Stimulated activated CD8-positive, alpha-beta memory T cell treated with anti-CD3 and anti-CD28 coated beads, Interleukin-15, amount 100 ng/mL, for 48 hours (primary cell): ENCODE data around the gene HTR6.

ENCODE experiments used
- DNase-seq, 2 donors: peaks; one replicate each; pipeline ENCODE4 v3.0.0-alpha.2; 2020; ENCODE audit warnings: low read depth in 2 of 2

HTR6 gene

DNA sequence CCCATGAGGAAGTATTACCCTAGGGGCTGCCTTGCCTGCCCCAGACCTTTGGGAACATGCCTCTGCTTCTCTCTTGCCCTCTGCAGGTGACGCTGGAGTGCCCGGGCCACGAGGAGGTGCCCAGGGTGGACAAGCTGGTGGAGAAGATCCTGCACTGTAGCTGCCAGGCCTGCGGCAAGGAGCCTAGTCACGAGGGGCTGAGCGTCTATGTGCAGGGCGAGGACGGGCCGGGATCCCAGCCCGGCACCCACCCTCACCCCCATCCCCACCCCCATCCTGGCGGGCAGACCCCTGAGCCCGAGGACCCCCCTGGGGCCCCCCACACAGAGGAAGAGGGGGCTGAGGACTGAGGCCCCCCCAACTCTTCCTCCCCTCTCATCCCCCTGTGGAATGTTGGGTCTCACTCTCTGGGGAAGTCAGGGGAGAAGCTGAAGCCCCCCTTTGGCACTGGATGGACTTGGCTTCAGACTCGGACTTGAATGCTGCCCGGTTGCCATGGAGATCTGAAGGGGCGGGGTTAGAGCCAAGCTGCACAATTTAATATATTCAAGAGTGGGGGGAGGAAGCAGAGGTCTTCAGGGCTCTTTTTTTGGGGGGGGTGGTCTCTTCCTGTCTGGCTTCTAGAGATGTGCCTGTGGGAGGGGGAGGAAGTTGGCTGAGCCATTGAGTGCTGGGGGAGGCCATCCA, 7.8 kb upstream of the HTR6 start:
- DNase-seq: no peak

DNA sequence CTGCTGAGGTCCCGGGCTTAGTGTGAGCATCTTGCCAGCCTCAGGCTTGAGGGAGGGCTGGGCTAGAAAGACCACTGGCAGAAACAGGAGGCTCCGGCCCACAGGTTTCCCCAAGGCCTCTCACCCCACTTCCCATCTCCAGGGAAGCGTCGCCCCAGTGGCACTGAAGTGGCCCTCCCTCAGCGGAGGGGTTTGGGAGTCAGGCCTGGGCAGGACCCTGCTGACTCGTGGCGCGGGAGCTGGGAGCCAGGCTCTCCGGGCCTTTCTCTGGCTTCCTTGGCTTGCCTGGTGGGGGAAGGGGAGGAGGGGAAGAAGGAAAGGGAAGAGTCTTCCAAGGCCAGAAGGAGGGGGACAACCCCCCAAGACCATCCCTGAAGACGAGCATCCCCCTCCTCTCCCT, 7.2 kb upstream of the HTR6 start:
- no peak for DNase-seq

DNA sequence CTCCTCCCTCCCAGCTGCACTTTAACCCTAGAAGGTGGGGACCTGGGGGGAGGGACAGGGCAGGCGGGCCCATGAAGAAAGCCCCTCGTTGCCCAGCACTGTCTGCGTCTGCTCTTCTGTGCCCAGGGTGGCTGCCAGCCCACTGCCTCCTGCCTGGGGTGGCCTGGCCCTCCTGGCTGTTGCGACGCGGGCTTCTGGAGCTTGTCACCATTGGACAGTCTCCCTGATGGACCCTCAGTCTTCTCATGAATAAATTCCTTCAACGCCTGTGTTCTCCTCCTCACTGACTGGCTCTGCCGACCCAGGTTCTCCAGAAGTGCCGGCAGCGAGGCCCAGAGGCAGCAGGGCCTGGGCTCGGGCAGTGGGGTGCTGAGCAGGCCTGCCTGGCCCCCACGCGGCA, 6.5 kb upstream of the HTR6 start:
- DNase-seq: no peak

DNA sequence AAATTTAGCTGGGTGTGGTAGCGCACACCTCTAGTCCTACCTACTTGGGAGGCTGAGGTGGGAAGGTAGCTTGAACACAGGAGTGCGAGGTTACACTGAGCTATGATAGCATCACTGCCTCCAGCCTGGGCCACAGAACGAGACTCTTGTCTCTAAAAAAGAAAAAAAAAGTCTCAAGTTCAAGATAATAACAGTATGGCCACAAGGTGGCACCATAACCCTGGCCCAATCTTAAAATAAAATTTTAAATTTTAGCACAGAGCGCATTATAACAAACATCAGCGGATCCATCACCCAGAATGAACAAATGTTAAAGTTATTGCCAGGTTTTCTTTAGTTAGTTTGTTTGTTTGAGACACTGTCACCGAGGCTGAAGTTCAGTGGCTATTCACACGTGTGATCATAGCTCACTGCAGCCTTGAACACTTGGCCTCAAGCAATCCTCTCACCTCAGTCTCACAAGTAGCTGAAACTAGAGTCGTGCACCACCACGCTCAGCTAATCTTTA, 2.9 kb upstream of the HTR6 start:
- no peak for DNase-seq

DNA sequence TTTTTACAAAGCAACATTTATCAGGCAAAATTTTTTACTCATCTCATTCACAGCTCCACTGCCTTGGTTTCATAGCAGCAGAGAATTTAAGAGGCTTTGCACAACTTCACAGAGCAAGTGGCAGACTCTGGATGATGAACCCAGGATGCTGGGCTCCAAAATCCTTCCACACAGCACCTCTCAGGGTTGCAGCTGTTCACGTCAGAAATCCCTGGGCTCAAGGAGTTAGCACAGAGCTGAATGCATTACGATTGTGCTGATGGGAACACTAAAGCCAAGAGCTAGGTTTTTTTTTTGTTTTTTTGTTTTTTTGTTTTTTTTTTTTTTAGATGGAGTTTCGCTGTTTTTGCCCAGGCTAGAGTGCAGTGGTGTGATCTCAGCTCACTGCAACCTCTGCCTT, 2.4 kb upstream of the HTR6 start:
- no peak for DNase-seq

DNA sequence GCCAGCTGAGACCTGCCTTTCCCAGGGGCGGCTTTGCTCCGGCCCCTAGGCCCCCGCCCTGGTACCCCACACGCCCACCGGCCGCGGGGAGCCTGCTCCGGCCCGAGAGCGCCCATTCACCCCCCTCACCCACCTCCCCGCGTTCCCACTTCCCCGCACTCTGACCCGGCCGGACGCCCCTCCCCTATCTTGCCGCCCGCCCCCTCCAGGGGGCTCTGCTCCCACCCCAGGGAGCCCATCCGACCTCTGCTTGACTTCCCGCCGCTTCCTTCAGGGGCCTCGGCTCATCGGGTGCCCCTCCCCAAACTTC, 466 bp downstream of the HTR6 start:
- DNase-seq: no peak

DNA sequence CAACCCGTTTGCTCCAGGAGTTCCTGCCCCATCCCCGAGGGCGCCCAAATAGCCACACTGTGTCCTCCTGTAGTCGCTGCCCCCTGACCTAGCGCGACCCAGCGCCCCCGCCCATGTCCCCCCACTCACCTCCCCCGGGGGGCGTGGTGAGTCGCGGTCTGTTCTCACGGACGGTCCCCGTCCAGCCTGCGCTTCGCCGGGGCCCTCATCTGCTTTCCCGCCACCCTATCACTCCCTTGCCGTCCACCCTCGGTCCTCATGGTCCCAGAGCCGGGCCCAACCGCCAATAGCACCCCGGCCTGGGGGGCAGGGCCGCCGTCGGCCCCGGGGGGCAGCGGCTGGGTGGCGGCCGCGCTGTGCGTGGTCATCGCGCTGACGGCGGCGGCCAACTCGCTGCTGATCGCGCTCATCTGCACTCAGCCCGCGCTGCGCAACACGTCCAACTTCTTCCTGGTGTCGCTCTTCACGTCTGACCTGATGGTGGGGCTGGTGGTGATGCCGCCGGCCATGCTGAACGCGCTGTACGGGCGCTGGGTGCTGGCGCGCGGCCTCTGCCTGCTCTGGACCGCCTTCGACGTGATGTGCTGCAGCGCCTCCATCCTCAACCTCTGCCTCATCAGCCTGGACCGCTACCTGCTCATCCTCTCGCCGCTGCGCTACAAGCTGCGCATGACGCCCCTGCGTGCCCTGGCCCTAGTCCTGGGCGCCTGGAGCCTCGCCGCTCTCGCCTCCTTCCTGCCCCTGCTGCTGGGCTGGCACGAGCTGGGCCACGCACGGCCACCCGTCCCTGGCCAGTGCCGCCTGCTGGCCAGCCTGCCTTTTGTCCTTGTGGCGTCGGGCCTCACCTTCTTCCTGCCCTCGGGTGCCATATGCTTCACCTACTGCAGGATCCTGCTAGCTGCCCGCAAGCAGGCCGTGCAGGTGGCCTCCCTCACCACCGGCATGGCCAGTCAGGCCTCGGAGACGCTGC, 1.1 kb downstream of the HTR6 start:
- DNase-seq: no peak

DNA sequence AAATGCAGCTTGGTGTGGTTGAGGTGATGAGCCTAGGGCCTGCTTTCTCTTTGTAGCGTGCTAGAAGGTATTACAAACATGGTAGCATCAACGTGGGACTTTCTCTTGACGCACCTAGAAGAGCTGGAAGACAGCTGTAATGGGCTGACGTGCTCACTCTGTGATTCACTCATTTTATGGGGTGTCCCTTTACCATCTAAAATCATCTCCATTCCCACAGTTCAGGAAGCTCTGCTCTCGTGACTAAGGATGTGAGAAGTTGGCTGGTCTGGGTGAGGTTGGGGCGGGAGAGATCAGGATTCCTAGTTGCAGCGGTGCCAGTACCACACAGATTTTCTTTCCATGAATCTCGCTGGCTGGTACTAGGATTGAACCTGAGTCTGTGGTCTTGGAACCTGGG, 4.2 kb downstream of the HTR6 start:
- no peak for DNase-seq

DNA sequence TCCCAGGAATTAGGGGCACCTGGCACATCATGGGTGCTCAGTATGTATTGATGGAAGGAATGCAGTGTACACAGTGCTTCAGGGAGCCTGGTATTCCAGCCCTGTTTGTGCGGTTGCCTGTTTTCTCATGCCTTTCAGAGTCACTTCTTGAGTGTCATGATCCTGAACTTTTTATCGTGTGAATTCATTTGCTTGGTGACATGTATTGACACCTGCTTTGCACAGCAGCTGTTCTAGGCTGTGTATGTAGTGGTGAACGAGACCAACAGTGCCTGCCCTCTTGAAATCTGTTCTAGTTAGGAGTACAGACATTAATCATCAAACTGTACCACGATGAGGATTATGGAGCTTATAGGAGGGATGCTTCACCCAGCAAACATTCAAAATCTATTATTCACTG, 6.1 kb downstream of the HTR6 start:
- no peak for DNase-seq

DNA sequence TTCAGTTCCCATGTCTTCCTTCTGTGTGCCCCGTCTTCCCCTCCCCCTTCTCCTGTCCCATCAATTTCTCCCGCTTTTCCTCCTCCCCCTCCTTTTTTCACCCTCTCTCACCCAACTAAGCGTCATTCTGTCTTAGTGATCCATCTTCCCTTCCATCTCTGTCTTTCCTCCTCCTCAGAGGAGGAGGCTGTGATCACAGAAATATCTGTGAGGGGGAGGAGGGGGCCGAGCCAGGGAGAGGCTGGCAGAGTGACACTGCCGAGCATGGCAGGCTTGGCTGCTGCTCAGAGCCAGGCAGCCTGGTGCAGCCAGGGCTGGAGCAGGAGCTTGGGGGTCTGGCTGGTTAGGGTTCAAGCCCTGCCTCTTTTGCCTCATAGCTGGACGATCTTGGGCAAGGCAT, 7.6 kb downstream of the HTR6 start:
- no peak for DNase-seq

DNA sequence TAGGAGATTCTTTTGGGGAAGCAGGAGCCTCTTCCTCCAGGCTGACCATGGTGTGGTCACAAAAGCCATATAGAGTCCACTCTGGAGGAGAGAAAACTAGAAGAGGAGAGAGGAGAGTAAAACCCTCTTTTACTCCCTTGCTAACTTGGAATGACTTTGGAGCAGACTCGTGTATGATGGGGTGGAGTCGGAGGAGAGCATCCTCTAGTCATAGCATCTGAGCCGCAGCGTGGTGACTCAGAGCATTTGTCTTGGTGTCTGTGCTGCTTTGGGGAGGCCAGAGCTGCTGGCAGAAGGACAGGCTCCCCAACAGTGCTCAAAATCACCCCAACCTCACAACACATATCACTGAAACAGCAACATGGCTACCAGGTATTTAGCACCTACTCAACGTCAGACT, 11.1 kb downstream of the HTR6 start:
- no peak for DNase-seq

DNA sequence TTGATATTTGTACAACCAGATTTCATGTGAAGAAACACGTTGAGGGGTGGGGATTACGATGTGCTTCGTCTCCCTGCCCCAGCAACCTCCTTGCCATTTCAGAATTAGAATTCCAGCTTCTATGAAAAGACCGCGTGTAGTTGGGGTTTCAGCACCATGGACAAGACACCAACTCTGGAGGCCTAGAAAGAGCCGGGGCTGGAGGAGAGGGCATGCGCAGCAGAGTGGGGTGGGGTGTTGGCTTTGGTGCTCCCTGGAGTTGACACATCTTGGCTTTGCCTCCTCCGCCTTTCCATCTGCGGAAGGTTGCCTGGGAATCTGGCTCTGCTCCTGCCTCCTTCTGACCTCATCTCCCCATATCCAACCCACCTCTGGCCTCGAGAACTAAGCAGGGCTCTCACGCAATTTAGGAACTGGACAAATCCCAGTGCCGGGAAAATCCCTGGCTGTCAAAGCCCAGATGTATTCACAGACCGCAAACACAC, 11.8 kb downstream of the HTR6 start:
- no peak for DNase-seq

DNA sequence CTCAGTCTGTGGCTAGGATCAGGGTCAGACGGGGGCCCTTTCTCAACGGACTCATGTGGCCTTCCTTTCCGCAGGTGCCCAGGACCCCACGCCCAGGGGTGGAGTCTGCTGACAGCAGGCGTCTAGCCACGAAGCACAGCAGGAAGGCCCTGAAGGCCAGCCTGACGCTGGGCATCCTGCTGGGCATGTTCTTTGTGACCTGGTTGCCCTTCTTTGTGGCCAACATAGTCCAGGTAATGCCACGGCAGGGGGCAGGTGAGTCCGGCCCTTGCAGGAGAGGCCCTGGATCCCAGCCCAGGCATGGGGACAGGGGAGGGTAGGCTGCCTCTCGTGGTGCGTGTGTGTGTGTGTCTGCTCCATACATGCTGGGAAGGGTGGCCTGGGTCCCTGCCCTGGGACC, 13.8 kb downstream of the HTR6 start:
- no peak for DNase-seq

DNA sequence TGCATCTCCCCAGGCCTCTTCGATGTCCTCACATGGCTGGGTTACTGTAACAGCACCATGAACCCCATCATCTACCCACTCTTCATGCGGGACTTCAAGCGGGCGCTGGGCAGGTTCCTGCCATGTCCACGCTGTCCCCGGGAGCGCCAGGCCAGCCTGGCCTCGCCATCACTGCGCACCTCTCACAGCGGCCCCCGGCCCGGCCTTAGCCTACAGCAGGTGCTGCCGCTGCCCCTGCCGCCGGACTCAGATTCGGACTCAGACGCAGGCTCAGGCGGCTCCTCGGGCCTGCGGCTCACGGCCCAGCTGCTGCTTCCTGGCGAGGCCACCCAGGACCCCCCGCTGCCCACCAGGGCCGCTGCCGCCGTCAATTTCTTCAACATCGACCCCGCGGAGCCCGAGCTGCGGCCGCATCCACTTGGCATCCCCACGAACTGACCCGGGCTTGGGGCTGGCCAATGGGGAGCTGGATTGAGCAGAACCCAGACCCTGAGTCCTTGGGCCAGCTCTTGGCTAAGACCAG, 14.3 kb downstream of the HTR6 start:
- DNase-seq: no peak

DNA sequence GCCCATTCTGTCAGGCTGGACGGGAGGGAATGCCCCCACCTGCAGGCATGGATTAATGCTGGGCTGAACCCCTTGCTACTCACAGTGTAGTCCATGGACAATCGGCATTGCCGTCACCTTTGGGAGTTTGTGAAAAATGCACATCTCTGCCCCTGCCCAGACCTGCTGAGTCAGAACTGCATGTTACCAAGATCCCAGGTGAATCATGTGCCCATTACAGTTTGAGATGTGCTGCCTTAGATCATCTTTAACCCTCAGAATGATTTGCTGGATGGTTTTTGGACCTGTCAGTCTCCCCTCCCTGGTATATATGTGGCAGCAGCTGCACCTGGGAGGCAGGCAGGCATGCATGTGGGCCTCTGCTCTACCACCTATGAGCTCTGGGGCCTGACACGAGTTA, 15.0 kb downstream of the HTR6 start:
- DNase-seq: no peak

DNA sequence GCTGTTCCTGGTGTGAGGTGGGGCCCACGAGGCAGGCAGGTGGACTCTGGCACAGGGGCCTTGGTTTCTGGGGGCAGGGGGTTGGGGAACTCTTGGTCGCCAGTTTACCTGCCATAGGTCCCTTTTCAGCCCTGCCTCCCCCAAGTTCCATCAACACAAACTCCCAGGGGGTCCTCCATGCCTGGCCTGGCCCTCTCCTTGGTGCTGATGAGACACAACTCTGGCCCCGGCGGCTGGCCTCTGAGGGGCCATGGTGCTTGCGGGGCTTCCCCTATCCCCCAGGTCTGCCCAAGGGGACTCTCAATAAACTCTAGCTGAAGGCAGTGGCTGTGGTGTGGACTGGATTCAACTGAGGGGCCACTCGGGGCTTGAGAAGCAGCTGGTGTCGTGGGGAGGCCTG, 16.0 kb downstream of the HTR6 start:
- DNase-seq: no peak

DNA sequence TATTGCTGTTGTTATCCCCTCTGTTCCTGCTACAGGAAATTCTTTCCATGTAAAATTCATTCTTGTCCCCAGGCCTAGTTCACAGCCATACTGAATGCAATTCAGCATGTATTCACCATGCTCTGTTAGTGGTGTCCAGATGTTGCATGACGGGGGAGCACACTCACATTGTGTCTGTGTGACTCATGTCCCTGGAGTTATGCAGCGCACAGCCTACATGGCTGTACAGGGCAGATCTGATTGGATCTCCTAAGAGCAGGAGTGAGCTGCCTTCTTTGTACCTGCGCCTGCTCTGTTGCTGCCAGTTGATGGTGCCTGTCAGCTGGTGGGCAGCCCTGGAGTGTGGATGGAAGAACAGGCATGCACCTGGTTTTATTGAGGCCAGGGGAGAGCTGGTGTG, 17.6 kb downstream of the HTR6 start:
- no peak for DNase-seq

DNA sequence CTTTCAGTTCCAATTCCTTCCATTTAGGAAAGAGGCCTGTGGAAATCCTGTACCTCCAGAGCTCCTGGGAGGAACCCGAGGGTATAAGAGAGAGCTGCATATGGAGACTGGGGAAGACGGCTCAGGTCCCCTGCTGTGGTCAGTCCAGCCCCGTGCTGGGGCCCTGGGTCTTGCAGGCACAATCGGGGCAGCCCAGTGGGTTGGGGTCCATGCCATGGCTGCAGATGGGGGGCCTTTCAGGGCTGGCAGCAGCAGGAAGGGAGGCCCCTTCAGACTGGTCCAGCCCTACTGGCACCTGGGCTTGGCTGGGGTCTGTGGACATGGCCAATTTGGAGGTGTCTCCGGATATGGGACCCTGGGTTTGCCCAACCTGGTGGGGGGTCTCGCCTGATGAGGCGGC, 18.2 kb downstream of the HTR6 start:
- no peak for DNase-seq

DNA sequence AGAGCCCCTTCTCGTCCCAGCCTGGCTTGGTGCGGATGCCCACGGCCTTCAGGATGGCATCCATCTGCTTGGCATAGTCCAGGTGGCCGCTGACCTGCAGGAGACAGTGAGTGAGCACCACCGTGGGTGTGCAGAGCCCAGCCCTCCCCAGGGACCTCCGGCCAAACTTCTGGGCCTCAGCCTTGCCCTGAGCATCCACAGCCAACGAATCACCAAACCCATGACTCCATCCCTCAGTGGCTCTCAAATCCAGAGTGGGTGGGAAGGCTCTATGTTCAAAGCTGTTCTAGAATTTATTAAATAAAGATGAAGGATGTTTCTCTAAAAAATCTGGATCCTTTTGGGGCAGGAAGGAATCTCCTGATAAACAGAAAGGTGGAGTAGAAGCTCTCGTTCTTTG, 18.7 kb downstream of the HTR6 start:
- DNase-seq: no peak

DNA sequence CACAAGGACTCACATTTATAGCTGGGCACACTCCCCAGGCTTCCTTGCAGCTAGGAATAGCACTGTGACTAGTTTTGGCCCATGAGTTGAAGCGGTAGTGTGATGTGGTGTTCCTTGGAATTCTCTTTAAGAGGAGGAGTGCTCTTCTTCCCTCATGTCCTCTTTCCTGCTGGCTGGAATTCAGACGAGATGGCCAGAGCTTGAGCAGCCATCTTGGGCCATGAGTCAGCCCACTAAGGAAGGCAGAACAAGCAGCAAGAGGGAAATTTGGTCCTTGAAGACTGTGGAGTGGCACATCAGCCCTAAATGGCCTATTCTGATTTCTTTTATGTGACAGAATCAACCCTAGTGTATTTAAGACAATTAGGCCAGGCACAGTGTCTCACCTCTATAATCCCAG, 20.0 kb downstream of the HTR6 start:
- DNase-seq: no peak

DNA sequence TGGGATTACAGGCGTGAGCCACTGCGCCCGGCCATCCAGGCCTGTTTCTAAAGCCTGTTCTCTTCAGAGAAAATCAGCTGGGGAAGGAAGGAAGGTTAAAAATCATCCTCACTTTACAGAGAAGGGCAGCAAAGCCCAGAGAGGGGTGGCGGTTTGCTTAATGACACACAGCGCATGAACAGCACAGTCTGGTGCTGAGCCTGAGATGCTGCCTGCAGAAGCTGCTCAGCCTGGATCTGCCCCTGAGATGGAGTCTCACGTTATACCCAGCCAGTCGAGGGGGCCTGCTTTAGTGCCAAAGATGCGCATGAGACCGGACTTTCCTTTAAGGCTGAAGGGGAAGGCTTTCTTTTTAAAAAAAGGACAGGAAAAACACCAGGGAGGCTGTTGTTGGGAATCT, 21.3 kb downstream of the HTR6 start:
- DNase-seq: no peak

DNA sequence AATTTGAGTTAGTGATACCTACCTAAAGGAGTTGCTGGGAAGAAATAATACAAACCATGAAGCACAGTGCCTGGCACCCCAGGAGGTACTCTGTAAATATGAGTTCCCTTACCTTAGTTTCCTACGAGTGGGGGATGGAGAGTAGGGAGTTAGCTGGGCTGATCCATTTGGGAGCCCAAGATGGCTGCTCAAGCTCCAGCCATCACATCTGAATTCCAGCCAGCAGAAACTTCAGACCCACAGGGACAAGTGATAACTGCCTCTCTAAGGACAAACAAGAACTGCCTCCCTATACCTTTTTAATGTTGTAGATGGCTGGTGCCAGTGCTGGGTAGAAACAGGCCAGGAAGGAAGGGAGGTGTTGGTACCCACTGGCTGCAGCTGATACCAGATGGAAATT, 22.7 kb downstream of the HTR6 start:
- DNase-seq: no peak
